T-helper 1 cell treated with Interleukin-12 subunit alpha and Interleukin-12 subunit beta and Interleukin-4 antibody, amounts not matched to agents 30 μg/mL and 1 μg/mL, for 36 hours (primary cell): ENCODE data around the gene ASIP.
"Not testable (repeated sequence)": the region's sequence is repeated elsewhere in the genome, so short reads cannot be mapped to it uniquely, and the experiment has no call there.

Source experiments
- H3K27ac Mint-ChIP-seq: one replicate; pipeline ENCODE4 v1.8.0; 2021; ENCODE audit warnings: mild to moderate bottlenecking, mixed read lengths
- H3K27me3 Mint-ChIP-seq: one replicate; pipeline ENCODE4 v1.8.0; 2021; ENCODE audit warnings: low read depth, mixed read lengths
- H3K36me3 Mint-ChIP-seq: one replicate; pipeline ENCODE4 v1.8.0; 2021; ENCODE audit warnings: low read depth, mixed read lengths
- H3K4me1 Mint-ChIP-seq: one replicate; pipeline ENCODE4 v1.8.0; 2021; ENCODE audit warnings: low read depth, mixed read lengths
- H3K4me3 Mint-ChIP-seq: one replicate; pipeline ENCODE4 v1.8.0; 2021; ENCODE audit warnings: mild to moderate bottlenecking, moderate library complexity, mixed read lengths
- H3K9me3 Mint-ChIP-seq: one replicate; pipeline ENCODE4 v1.8.0; 2021; ENCODE audit warnings: mixed read lengths

The ASIP gene, protein sequence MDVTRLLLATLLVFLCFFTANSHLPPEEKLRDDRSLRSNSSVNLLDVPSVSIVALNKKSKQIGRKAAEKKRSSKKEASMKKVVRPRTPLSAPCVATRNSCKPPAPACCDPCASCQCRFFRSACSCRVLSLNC

GRCh38 chr20:34240693-34241615 is at the start of gene ASIP:
Gene ASIP (plus strand): TSS chr20:34241423. CDS start chr20:34260375, 18,952 bp downstream.
- no peaks in the 10 kb centered on the region for H3K36me3 Mint-ChIP-seq
- H3K4me1 Mint-ChIP-seq: peaks cover 13% of the 10 kb centered on the region
- H3K27me3 Mint-ChIP-seq: peaks cover 19% of the 10 kb centered on the region
- H3K9me3 Mint-ChIP-seq: peaks cover 15% of the 10 kb centered on the region
- peak within 1 kb of the TSS; percentile 22 for H3K4me3 Mint-ChIP-seq
- peak within 1 kb of the TSS; percentile 6 for H3K27ac Mint-ChIP-seq

GRCh38 chr20:34193051-34193450 is 48.2 kb upstream of the ASIP start:
- Mint-ChIP-seq H3K27ac (no peak overlapping the region), H3K9me3 (no peaks in the 10 kb centered on the region), H3K4me3 (no peak overlapping the region), H3K4me1 (peaks cover 5% of the 10 kb centered on the region), H3K36me3 (no peaks in the 10 kb centered on the region), H3K27me3 (peaks cover 44% of the 10 kb centered on the region)

GRCh38 chr20:34199183-34199582 is 42.0 kb upstream of the ASIP start:
- H3K36me3 Mint-ChIP-seq: no peaks in the 10 kb centered on the region
- H3K4me1 Mint-ChIP-seq: peaks cover 4% of the 10 kb centered on the region
- no peak overlapping the region for H3K27ac Mint-ChIP-seq
- H3K4me3 Mint-ChIP-seq: no peak overlapping the region
- no peaks in the 10 kb centered on the region for H3K9me3 Mint-ChIP-seq
- peaks cover 47% of the 10 kb centered on the region for H3K27me3 Mint-ChIP-seq

- Mint-ChIP-seq H3K4me3 (no peak overlapping the region), H3K36me3 (no peaks in the 10 kb centered on the region), H3K9me3 (no peaks in the 10 kb centered on the region), H3K4me1 (no peaks in the 10 kb centered on the region), H3K27ac (no peak overlapping the region), H3K27me3 (peaks cover 39% of the 10 kb centered on the region)
Measured at GRCh38 chr20:34200023-34200422, 41.2 kb upstream of the ASIP start.

GRCh38 chr20:34201531-34201930 is 39.7 kb upstream of the ASIP start:
- Mint-ChIP-seq H3K27me3 (peaks cover 38% of the 10 kb centered on the region), H3K9me3 (no peaks in the 10 kb centered on the region), H3K36me3 (no peaks in the 10 kb centered on the region), H3K4me3 (no peak overlapping the region), H3K27ac (no peak overlapping the region), H3K4me1 (no peaks in the 10 kb centered on the region)

DNA sequence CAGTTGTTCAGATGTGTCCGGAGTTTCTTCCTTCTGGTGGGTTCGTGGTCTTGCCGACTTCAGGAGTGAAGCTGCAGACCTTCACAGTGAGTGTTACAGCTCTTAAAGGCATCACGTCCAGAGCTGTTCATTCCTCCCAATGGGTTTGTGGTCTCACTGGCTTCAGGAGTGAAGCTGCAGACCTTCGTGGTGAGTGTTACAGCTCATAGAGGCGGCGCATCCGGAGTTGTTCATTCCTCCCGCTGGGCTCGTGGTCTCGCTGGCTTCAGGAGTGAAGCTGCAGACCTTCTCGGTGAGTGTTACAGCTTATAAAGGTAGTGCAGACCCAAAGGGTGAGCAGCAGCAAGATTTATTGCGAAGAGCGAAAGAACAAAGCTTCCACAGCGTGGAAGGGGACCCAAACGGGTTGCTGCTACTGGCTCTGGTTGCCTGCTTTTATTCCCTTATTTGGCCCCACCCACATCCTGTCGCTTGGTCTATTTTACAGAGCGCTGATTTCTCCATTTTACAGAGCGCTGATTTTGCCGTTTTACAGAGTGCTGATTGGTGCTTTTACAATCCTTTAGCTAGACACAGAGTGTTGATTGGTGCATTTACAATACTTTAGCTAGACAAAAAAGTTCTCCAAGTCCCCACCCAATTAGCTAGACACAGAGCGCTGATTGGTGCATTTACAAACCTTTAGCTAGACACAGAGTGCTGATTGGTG is 35.9 kb upstream of the ASIP start:
- peak overlapping the region; percentile 80 for H3K4me3 Mint-ChIP-seq
- not testable (repeated sequence) for H3K27ac Mint-ChIP-seq, H3K36me3 Mint-ChIP-seq, H3K9me3 Mint-ChIP-seq, H3K4me1 Mint-ChIP-seq
- peaks cover 20% of the 10 kb centered on the region for H3K27me3 Mint-ChIP-seq

DNA sequence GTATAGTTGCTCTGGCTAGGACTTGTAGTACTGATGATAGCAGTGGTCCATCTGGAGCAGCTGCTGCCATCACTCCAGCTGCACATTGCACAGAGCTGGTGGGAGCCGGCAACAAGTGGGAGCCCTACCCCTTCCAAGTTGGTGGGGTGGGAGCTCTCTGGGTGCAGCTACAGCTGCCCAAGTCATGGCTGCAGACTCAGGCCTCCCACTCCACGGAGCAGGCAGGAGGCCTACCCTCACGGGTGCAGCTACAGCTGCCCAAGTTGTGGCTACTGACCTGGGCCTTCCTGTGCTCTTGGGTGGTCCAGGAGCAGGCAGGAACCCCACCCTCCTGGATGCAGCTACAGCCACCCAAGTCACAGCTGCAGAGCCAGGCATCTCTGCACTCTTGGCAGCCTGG is 32.1 kb upstream of the ASIP start:
- peaks cover 6% of the 10 kb centered on the region for H3K27me3 Mint-ChIP-seq
- no peak overlapping the region for H3K27ac Mint-ChIP-seq
- H3K9me3 Mint-ChIP-seq: peaks cover 5% of the 10 kb centered on the region
- no peaks in the 10 kb centered on the region for H3K4me1 Mint-ChIP-seq
- H3K4me3 Mint-ChIP-seq: no peak overlapping the region
- no peaks in the 10 kb centered on the region for H3K36me3 Mint-ChIP-seq

GRCh38 chr20:34210271-34210670 is 31.0 kb upstream of the ASIP start:
- Mint-ChIP-seq H3K27me3 (peaks cover 6% of the 10 kb centered on the region), H3K4me1 (no peaks in the 10 kb centered on the region), H3K27ac (no peak overlapping the region), H3K9me3 (peaks cover 5% of the 10 kb centered on the region), H3K36me3 (no peaks in the 10 kb centered on the region), H3K4me3 (no peak overlapping the region)

DNA sequence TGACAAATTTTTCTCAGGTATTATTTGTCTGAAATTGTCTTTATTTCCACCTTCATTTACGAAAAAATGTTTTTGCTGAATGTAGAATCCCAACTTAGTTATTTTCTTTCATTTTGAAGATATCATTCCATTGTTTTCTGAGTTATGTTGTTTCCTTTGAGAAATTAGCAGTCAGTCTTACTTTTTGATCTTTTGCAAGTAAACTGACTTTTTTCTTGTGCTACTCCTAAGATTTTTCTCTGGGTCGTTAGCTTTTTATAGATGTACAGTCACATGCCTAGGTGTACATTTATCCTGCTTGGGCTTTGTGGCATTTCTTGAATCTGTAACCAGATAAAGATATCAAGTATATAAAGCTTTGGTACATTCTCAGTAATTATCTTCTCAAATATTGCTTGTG is 29.6 kb upstream of the ASIP start:
- Mint-ChIP-seq H3K27ac (no peak overlapping the region), H3K9me3 (peaks cover 5% of the 10 kb centered on the region), H3K4me1 (peaks cover 7% of the 10 kb centered on the region), H3K4me3 (no peak overlapping the region), H3K36me3 (no peaks in the 10 kb centered on the region), H3K27me3 (peaks cover 6% of the 10 kb centered on the region)

DNA sequence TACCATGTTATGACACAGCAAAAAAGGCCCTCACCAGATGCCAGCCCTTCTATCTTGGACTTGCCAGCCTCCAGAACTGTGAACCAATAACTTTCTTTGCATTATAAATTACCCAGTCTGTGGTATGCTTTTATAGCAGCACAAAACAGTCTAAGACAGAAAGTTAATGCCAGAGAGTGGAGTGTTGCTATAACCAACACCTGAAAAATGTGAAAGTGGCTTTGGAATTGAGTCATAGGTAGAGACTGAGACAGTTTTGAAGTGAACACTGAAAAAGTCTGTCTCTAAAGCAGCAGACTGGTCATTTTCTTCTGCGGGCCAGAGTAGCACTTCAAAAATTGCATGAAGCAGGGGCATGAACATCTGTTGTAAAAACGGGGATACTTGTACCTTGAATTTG is 28.0 kb upstream of the ASIP start:
- Mint-ChIP-seq H3K4me3 (no peak overlapping the region), H3K4me1 (peaks cover 11% of the 10 kb centered on the region), H3K27ac (no peak overlapping the region), H3K9me3 (peaks cover 5% of the 10 kb centered on the region), H3K36me3 (no peaks in the 10 kb centered on the region), H3K27me3 (peaks cover 6% of the 10 kb centered on the region)

DNA sequence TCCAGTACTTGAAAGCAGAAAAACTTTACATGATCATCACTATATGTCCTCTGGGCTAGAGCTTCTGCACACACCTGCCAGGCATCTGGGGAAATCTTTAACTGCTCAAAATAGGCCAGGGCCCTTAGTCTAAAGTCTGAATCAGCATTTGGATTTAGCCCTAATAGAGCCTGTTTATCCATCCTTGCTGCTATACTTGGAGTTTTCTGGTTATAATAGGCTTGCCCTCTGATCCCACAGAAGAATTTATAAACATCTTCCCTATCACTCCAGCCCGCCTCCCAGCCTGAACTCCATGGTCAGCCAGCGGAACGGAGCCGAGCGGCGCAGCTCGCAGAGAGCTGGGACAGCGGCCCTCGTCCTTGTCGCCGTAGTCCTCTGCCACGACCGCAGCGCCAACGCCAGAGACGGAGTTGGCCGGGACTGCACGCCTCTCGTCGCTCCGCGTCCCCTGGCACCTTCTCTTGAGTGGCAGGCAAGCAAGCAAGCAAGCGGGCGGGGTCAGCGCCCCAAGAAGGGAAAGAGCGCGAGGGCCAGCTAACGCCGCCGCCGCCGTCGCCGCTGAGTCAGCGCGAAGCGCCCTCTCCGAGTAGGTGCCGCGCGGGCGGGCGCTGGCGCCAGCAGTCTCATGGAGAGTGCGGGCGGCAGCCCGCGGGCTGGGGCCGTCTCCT is 25.4 kb upstream of the ASIP start:
- Mint-ChIP-seq H3K36me3 (no peaks in the 10 kb centered on the region), H3K27ac (no peak overlapping the region), H3K9me3 (peaks cover 5% of the 10 kb centered on the region), H3K4me3 (peak overlapping the region; percentile 70), H3K4me1 (peaks cover 11% of the 10 kb centered on the region), H3K27me3 (peaks cover 17% of the 10 kb centered on the region)

DNA sequence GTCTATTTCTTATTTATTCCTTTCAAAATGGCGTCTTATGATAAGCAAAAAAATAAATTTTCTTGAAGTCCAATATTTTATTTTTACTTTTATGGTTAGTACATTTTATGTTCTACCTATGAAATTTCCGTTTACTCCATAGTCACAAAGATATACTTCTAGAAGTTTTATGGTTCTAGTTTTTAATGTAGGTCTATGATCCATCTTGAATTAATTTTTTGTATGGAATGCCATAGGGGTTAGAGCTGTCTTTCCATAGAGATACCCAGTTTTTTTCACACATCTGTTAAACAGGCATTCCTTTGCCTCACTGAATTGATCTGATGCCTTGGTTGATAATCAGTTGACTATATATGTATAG is 24.9 kb upstream of the ASIP start:
- H3K36me3 Mint-ChIP-seq: no peaks in the 10 kb centered on the region
- H3K27ac Mint-ChIP-seq: no peak overlapping the region
- peaks cover 5% of the 10 kb centered on the region for H3K9me3 Mint-ChIP-seq
- peaks cover 11% of the 10 kb centered on the region for H3K4me1 Mint-ChIP-seq
- peak overlapping the region; percentile 5 for H3K4me3 Mint-ChIP-seq
- H3K27me3 Mint-ChIP-seq: peaks cover 17% of the 10 kb centered on the region

- Mint-ChIP-seq H3K27me3 (peaks cover 17% of the 10 kb centered on the region), H3K4me3 (no peak overlapping the region), H3K27ac (no peak overlapping the region), H3K4me1 (peaks cover 11% of the 10 kb centered on the region), H3K9me3 (no peaks in the 10 kb centered on the region), H3K36me3 (no peaks in the 10 kb centered on the region)
Measured at GRCh38 chr20:34220561-34220960, 20.7 kb upstream of the ASIP start.

GRCh38 chr20:34222208-34222607 is 19.0 kb upstream of the ASIP start:
- no peaks in the 10 kb centered on the region for H3K9me3 Mint-ChIP-seq
- H3K36me3 Mint-ChIP-seq: no peaks in the 10 kb centered on the region
- no peak overlapping the region for H3K4me3 Mint-ChIP-seq
- H3K4me1 Mint-ChIP-seq: peaks cover 2% of the 10 kb centered on the region
- H3K27ac Mint-ChIP-seq: no peak overlapping the region
- peaks cover 21% of the 10 kb centered on the region for H3K27me3 Mint-ChIP-seq
